Hematopoietic multipotent progenitor cell (in vitro differentiated cells): ENCODE data around the gene SSNA1. TPM values are rescaled to one million over a fixed set of nuclear protein-coding genes. Genes with fewer than 3 reads are reported as not detected.

ENCODE experiments used
- DNase-seq, 3 donors: peaks; one replicate each; pipeline ENCODE4 v3.0.0-alpha.2; 2011 to 2015; ENCODE audit warnings: low read depth in 2 of 3, low spot score in 2 of 3
- total RNA-seq: library from RNA; depleted of rRNA; stranded (reverse); fragments of >200 nt; gene quantifications from one replicate; pipeline ENCODE4 v1.2.3, GENCODE V29; 2012

The SSNA1 gene
- total RNA-seq, 1 donor: 78.4 TPM

DNA sequence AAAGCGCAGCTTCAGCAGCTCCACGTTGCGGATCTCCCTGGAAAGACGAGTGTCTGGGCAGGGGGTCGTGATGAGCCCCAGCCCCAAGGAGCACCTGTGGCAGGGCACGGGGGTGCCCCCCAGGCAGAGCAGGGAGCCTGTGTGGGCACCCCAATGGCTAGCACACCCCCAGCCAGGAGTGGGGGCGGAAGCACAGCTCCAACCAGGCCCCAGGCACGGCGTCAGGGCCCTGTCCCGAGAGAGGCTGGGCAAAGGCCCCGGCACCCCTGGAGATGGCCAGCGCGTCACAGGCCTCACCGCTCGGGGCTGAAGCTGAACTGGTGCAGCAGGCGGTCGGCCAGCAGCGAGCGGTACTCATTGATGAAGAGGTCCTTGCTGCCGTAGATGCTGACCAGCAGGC, 8.0 kb upstream of the SSNA1 start:
- DNase-seq: no peak

DNA sequence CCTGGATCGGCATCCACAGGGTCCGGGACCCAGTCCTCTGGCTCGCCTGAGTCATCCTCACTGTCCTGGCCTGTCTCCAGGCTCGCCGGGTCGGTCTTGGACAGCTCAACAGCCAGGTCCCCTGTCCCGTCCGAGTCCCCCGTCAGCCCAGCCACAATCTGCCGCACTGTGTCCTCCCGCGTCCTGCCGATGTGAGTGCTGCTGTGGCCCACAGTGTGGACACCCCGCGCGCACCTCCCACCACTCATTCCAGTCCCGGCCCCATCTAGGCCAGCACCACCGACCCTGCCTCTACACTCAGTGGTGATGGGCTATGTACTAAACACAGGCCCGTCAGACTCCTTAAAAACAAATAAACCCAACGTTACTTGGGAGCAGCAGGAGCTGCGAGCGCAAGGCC, 6.8 kb upstream of the SSNA1 start:
- DNase-seq: no peak

DNA sequence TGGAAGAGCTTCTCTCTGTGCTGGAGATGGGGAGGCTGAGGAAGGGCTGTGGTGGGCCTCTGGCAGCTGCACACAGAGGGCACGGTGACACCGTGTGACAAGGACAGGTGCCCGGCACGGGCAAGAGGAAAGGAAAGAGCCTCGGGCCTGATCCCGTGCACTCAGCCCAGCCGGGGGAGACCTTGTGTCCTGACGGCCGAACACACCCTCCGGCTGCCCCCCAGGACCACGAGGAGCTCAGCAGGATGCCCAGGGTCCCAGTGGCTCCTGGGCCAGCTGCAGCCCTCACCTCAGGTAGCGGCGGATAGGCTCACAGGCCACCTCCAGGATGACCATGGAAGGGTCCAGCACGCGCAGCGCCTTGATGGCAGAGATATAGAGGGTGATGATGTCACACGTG, 5.6 kb upstream of the SSNA1 start:
- DNase-seq: no peak

DNA sequence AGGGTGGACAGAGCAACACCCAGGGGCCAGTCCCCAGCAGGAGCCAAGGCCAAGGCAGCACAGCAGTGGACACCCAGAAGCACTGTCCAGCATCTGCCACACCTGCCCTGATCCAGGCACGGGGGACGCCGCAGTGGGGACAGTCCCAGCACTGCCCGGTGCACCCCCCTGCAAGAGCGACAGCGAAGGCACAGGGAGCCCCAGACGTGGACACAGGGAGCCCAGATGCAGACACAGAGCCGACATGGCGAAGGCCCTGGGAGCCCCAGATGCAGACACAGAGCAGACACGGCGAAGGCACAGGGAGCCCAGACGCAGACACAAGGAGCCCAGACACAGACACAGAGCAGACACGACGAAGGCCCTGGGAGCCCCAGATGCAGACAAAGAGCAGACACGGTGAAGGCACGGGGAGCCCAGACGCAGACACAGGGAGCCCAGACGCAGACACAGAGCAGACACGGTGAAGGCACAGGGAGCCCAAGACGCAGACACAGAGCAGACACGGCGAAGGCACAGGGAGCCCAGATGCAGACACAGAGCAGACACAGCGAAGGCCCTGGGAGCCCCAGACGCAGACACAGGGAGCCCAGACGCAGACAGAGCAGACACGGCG, 4.4 kb upstream of the SSNA1 start:
- no peak for DNase-seq

DNA sequence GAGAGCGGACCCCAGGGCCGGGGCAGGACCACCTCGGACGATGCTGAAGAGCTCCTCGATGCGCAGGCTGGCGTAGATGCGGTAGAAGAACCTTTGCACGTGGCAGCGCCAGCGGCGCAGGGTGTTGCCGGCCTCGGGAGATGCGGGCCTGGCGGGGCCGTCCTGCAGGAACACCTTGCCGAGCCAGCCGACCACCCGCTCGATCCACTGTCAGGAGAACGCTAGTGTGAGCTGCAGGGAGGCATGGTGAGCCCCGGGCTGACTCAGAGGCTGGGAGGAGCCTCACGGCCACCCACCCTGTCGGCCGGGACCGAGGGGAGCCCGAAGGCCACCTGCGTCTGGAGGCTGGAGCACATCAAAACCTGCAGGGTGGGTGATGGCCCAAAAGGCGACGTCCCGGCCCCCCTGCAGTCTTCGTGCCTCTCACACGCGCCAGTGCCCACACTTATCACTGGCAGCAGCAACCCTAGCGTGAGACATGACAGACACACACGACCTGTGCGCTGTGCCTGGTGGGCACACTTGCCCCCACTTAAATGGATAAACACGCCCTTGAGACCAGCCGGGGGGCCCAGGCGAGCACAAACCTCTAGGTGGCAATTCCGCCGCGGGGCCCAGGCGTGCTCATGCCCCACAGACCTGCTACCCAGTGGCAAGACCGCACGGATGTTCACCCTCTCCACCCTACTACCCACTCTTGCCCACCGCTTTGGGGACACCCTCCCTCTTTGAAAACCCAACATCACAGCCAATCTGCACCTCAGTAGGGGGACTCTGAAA, 3.4 kb upstream of the SSNA1 start:
- DNase-seq: no peak

DNA sequence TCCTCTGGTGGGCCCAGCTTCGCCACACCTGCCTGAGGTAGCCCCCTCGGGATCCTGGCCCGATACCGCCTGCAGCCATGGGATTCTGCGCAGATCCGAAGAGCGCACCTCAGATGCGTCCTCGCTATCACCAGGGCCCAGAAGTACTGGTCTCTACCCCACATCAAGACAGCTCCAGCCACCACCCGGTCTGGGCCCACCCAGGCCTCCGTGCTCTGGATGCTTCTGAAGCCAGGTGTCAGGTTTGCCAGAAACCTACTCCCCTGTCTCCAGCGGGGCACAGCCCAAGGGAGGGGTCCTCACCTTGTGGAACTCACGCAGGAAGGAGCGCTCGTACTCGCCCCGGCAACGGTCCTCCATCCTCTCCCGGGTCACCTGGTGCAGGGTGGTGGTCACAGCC, 2.6 kb upstream of the SSNA1 start:
- DNase-seq: no peak

DNA sequence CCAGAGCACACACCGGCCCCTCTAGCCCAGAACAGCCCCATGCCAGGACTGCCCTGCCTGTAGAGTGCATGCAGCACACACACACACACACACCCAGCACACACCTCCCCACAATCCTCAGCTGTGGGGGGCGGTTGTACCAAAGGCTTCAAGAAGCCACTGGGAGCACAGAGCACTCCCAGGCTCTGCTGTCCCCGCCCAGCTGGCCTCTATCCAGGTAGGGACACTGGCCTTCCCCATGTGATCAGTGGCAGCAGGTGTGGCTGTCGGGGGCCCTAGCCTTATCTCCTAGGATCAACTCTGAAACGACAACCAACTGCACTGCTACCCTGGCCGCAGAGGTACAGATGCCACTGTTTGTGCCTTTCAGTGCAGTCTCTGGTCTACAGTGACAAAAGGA, 2.1 kb upstream of the SSNA1 start:
- DNase-seq: no peak

DNA sequence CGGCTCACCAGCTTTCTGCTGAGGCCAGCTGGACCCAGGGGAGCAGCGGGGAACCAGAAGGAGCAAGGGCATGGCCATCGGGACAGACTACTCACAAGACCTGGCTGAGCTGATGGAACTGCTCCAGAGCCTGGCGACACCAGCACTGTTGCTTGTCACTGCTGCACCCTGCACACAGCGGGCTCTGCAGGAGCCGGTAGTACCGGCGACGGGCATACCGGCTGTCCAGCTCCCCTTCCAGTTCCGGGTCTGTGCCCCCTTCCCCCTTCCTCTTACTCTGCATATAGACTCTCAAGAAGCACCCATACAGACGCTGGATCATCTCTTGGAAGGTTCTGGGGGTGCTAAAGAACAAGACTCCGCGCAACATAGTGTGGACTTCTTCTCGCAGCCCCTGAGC, 1.1 kb upstream of the SSNA1 start:
- no peak for DNase-seq

DNA sequence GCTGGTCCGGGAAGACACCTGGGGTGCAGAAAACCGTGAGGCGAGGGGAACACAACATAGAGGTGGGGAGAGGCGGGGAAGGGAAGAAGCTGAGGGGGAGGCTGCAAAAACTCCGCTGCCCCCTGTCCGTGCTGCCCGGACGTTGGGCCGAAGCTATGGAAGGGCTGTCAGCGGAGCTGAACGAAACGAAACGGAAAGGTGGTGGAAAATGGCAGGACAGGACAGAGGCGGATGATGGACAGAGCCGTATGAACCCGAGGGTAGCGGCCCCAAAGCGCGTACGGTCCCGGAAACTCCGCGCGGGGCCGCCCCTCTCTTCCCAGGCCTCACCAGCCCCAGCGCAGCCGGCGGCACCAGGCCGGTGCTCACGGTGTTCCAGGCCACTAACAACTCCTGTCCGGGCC, 388 bp upstream of the SSNA1 start:
- DNase-seq: no peak

DNA sequence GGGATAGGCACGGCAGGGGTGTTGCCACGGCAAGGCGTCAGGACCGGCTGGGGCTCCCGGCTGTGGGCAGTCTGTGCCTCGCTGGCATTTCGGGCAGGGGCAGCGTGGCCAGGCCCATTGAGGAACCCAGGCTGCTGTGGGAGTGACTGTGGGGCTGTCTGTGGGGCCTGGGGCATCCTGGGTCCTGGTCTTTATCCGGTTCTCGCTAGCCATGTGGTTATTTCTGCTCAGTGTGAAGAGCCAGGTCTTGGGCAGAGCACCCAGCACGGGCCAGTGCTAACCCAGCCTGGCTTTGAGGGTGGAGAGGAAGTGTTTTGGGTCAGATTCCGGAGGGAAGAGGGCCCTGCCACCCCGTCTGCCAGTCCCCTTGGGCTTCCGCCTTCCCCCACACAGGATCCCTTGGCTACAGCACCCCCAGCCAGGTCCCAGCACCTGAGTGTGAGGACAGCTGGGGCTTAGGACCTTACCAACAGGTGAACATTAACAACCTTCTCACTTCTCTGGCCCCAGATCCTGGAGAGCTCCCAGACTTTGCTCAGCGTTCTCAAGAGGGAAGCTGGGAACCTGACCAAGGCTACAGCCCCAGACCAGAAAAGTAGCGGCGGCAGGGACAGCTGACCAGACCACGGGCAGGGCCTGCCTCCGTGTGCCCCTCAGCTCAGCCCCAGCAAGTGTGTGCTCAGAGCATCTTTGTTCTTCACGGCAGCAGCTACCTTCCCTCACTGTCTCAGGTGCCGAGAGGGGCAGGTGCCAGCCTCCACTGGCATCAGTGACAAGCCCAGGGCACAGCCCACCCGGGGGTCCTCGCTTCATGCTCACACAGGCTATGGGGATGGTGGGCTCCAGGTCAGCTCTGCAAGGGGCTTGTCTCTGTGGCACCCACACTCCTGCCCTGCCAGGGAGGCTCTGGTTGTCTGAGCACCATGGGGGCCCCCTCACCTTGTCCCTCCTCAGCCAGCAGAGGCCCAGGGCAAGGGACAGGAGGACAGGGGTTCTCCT, 1.1 kb downstream of the SSNA1 start:
- DNase-seq: no peak

DNA sequence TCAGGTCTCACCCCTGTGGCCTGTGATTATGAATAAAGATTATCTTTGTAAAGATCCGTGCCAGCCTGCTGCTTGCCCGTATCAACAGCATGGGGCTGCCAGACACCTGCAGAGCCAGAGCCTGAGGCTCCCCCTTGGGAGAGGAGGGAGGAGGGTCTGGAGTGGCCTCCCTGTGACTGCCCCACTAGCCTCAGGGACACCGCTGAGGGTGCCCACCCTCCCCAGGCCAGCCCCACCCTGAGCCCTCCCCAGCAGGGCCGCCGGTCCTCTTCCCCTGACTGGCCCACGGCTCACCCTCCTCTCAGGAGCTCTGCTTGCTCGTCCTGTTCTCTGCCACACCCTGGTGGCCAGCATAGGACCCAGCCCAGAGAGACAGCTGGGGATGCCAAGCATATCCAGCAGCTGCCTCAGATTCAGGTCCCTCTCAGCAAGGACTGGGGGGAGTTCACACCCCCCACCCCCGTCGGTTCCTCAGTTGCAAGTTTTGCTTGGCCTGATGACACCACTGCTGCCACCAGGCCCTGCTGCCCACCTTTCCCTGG, 1.9 kb downstream of the SSNA1 start:
- no peak for DNase-seq

DNA sequence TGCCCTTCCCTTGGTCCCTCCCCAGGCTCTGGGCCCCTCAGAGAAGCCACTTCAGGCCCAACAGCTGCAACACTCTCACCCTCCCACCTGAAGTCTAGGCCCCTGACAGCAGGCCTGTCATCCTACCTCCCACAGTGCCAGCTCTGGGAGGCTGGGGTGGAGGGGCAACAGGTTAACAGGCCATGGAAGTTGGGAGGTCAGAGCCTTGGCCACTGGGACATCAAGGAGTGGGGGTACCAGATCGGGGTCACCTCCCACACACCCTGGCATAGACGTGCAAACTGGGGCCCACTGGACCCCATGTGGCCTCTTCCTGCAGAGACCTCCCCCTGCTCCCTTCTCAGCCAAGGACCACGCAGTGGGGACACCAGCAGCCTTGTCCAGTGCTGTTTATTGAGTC, 2.8 kb downstream of the SSNA1 start:
- DNase-seq: no peak

DNA sequence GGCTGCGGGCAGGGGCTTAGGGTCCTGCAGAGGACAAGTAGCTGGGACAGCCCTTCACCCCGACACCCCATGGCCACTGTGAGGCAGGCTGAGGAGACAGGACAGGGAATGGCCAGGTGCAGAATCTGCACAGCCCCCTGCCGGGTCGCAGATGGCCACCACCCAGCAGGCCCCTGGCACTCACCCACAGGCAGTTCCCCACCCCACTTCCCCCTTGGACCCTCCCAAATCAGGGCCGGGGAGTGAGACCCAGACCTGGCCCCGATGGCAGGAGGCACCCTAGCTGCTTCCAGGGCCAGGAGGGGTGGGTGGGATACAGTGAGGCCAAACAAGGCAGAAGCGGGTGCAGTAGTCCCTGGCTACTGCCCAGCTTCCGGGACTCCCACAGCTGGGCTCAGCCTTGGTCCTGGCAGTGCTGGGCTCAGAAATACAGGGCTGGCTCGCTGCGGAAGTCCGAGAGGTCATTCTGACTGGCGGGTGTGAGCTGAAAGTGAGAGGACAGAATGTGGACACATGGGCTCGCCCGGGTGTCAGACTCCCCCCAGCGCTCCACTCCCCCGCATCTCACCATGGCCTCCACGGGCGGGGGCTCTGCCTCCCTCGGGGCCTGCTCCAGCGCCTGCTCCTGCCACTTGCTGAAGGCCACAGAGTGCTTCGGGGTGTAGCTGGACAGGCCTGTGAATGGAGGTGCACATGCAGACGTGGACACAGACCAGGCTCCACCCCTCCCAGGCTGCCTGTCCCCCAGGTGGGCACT, 3.4 kb downstream of the SSNA1 start:
- DNase-seq: no peak

DNA sequence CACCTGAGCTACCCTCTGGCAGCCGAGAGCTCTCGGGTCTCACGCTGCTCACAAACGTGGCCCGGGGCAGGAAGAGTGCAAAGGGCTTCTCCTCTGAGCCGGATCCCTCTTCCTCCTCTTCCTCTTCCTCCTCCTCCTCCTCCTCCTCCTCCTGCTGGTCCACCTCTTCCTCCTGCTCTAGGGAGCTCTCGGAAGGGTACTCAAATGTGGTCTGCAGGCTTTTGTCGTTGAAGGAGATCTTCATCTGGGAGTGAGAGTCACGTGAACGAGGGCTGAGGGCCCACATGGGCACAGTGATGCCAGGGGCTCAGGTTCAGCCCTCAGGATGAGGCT, 3.9 kb downstream of the SSNA1 start:
- no peak for DNase-seq

DNA sequence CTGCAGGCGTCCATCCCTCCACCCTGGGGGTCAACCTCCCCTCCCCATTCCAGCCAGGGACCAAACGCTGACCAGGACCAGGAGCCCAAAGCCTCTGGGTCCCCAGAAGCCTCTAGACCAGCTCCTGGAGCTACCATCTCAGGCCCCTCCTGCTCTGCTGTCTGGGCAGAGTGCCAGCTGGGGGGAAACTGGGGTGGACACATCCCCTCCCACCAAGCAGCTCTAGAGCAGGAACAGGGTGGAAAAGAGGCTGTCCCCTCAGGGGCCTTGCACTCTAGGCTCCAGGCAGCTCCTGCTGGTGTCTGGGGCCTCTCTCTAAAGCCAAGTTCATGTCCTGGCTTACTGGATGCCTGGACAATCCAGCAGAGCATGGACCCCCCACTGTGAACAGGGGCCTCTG, 4.4 kb downstream of the SSNA1 start:
- no peak for DNase-seq

DNA sequence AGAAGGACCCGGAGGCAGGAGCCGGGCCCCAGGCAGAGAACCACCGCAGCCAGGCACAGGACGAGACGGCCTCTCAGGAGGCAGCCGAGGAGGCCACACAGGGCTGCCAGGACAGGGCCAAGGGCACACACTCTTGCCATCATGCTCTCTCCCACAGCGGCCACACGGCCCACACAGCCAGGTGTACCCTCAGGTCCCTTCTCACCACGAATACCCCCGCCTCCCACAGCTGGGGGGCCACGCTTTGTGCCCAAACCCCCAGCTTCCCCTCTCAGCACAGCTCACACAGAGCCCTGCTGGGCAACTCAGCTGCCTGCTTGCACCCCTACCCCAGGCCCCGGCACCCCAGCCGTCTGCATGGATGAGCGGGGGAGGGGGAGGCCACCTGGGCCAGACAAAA, 5.3 kb downstream of the SSNA1 start:
- DNase-seq: no peak

DNA sequence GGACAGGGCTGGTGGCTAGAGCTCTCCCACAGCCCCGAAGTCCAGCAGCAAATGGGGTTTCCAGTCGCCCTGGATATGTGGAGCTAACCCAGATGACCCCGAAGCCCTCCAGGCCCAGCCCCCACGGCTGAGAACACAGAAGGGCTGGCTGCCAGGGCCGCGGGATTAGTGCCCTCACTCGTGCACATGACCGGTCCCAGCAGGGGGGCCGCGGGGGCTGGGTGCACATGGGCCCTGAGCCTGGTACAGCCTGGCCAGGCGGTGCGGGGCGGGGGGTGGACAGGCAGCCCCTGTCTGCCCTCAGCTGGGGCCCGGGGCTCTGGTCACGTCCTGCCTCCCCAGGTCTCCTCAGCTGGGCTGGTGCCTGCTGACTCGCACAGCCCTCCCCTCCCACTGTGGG, 5.9 kb downstream of the SSNA1 start:
- no peak for DNase-seq

DNA sequence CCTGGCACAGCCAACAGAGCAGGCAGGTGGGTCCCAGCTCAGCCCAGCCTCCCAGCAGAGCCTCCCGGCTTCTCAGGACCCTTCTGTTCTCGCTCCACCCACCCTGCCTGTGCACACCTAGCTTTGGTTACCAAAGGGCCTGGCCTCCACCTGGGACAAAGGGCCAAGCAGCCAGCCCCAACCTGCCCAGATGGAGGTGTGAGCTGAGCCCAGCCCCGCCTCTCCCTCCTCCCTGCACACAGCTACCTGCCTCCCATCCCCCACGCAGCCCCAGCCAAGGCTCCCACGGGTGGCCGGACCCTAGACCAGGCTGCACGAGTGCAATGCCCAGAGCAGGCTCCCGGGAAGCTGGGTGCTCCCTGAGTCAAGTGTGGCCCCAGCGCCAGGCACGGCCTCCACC, 6.4 kb downstream of the SSNA1 start:
- no peak for DNase-seq

DNA sequence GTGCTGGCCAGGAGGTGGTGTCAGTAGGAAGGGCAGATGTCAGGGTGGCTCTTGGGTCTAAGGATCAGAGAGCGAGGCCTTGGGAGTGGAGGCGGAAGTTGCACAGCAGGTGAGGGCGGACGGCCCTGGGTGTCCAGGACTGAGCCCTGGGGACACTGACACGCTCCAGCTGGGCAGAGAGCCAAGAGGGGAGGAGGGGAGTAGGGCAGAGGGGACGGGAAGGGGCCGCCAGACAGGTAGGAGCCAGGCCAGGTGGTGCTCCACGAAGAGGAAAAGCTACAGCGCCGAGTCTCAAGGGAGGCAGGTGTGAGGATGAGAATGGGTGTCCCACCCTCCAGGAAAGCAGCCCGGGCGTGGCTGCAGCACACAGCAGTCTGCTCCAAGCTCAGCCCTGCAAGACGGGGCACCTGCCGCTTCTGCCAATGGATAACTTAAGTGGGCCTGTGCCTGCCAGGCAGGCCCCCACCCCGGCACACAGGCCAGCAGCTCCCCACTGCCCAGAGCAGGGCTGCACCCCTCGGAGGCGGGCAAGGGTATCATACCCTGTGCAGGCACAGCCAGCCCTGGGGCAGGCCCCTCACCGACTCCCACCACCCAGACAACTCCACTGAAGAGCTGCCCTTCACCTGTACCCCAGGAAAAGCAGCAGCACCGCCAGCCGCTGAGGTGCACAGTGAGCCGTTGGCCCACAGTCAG, 7.2 kb downstream of the SSNA1 start:
- DNase-seq: no peak
